NCI-H774 (cell line): ENCODE results near the gene PKIG.
"Not testable (repeated sequence)": the region's sequence is repeated elsewhere in the genome, so short reads cannot be mapped to it uniquely, and the experiment has no call there.

Source experiments
- DNase-seq: peaks from one replicate; lab custom pipeline; 2025; lab: John Stamatoyannopoulos, UW

Gene PKIG

DNA sequence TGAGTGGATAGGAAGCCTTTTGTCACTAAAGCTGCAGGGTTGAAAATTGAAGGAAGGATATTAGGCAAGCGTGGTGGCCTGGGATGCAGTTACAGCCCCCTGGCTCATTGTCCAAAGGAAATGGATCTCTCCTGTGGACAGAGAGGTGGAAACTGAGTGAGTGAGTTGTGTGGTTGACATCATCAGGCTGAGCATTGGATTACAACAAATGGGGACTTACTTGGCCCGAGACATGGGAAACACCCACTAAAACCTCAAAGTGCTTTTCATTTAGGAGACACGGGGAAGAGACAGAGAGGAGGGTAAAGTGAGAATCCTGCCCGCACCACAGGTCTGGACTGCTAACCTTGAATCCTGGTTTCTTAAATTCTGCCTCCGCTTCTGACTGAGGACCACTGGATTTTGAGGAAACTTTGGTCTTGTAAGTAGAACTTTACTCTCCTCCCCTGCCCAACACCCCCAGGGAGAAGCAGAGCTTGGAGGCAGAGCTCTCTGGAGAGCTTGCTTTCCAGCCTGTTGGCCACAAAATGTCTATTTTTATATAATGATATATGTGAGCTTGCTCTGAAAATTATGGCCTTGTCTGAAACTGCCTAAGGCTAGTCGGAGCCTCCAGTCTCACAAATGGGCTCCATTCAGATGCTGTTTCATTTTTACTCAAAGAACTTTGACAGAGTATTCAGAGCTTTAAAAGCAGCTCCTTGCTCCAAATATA lies at the start of gene PKIG:
Gene PKIG, plus strand, starts transcription at position 269 of the 715 bp plus-strand sequence. CDS start 31,978 bp downstream, outside the sequence.
- DNase-seq, result no peak

DNA sequence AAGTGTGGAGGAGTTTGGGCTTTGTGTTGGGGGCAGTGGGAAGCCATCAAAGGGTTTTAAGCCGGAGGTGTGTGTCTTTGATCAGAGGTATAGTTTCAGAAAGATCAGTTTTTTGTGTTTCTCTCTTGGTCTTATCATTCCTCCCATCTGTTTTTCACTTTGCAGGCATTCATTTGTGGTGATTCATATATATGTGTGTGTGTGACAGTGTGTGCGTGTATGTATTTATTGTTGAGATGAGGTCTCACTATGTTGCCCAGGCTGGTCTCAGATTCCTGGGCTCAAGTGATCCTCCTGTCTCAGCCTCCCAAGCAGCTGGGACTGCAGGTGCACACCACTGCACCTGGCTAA lies 49.4 kb upstream of the PKIG start:
- no peak for DNase-seq

DNA sequence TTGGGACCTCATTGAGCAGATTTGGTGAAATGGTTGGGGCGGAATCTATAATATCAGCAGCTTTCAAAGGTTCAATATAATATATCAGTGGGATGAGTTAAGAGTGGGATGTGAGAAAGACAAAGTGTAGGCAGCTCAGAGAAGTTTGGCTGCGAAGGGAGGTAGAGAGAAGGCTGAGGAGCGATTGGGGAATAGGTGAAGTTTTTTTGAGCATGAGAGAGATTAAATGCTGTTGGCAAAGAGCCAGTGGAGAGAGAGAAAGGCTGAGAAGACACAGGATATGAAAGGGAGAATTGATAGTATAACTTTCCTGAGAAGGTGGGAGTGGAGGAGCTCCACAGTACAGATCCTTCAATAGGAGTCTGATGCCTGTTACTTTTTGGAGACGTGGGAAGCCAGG lies 48.5 kb upstream of the PKIG start:
- no peak for DNase-seq

DNA sequence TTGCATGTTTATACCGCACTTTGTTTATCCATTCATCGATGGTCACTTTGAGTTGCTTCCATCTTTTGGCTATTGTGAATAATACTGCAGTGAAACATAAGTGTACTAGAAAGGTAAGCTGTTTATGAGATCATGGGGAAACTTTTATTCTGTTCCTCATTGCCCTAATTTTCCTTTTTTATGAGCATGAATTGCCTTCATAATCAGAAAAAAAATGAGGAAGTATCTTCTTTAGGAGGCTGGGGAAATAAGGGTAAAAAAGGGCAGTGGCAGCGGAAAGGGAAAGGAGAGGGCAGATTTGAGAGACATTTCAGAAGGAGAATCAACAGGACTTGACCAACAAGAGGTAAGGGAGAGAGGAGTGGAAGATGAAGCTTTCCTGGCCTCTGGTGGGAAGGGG lies 46.2 kb upstream of the PKIG start:
- no peak for DNase-seq

DNA sequence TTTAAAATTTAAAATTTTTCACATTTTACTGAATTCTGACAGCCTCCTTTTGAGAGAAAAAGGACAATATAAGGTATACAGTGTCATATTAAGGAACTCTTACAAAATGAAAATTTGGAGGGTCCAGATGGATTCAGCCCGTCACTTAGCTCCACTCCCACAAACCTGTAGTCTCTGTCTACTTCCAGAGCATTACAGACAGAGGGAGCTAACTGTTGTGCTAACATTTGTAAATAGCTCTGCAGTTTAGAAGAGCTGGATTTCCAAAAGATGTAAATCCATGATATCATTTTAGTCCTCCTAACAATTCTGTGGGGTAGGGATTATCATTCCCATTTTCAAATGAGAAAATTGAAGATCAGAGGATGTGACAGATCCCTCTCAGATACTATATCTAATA lies 44.4 kb upstream of the PKIG start:
- no peak for DNase-seq

DNA sequence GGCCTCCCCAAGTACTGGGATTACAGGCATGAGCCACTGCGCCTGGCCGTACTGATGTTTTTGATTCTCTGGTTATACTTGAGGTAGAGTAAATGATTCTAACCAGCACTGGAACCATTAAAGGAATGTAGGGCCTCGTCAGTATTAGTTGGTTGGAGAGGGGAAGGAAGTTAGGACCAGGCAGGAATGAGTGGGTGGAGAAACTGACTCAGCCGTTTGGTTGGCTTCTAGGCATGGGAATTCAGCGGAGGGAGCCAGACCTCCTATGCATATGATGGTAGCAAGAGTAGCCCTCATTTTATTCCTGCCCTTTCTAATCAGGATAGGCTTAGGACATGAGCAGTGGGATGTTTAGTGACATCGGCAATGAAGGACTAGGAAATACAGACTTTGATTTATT lies 41.5 kb upstream of the PKIG start:
- DNase-seq, result no peak

DNA sequence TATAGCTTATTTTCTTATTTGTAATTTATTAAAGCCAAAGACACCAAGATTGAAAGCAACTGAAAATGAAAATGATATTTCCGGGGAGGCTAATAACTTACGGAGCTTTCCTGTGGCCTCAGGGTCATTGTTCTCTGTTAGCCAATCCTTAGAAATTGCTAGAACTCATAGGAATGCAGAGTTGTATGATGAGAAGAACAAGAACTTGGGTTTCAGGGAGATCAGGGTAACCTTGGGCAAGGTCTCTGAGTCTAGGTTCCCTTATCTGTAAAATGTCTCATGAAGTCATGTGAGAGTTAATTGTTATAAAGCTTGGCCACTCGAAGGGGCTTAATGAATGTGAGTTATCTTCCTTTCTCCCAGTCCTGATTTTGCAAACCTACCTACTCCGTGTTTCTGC lies 40.4 kb upstream of the PKIG start:
- no peak for DNase-seq

DNA sequence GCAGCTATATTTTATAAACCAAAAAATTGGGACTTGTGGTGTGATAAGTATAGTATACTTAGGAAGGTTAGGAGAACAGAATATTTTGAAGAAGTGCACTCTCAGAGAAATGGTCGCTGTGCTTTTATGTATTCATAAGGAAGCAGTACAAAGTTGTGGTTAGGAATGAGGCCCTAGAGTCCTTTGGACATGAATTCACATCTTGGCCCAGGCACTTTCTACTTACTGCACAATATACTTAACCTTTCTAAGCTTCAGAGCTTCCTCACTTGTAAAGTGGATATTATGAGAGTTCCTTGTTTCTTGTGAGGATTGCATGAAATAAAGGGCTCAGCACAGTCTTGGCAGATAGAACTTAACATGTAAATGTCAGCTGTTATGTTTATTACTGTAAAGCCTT lies 39.5 kb upstream of the PKIG start:
- no peak for DNase-seq

DNA sequence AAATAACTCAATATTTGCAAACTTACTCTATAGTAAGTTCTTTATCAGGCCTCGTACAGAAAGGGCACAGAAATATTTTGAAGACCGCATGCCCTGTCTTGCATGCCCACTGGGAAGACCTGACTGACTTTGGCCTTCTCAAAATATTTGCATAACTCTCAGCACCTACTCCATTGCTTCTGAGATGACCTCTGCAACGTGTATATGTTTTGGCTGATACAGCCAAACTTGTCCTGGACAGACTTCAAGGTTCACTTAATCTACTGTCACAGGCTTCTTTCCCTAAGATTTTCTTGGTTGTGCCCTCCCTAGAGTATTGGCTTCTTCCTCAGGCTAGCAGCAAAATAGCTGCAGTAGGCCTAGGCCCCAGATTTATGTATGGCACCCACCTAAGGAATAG lies 39.0 kb upstream of the PKIG start:
- DNase-seq, result no peak

DNA sequence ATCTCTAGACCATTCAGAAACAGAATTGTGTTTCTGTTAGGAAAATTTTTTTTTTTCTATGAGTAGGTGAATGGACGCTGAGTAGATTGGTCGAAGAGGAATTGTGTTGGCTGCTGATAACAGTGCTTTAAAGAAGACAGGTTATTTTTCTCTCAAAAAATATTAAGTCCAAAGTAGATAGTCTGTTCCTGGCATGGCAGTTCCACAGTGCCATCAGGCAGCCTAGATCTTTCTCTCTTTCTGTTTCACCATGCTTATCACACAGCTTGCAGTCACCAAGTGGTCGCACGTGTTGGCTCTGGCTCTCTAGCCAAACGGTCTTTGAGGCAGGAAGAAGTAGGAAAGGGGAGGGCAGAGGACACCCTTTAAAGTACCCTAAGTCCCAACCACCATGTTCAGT lies 38.1 kb upstream of the PKIG start:
- DNase-seq, result no peak

DNA sequence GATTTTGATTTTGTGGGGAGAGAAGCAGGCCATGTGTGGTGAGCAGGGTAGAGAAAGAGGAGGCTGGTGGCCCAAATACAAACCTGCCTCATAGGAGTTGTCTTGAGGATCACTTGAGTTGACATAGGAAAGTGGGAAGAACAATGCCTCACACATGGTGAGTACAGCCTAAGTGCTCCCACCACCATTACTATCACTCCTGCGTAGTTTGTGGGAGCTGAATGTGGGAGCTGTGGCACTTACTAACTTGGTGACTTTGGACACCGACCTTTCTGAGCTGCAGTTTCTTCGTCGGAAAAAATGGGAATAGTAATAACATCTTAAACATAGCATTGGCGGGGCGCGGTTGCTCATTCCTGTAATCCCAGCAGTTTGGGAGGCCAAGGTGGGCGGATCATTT lies 35.0 kb upstream of the PKIG start:
- DNase-seq, result no peak

DNA sequence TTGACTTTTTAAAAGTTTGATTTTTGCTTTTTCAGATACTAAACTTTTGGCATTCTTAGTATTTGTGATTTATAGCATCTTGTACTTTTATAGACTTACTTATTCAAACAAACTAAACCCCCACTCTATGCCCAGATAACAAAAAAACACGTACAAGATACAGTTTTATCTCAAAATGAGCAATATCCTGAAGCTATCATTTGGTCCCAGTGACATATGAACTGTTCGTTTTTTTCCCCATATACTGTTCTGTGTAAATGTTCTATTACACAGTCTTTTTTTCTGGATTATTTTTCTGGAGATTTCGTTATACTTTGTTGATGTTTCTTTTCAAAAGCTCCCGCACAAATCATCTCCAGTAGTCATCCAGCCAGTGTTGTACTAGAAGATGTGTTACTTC lies 33.3 kb upstream of the PKIG start:
- no peak for DNase-seq

DNA sequence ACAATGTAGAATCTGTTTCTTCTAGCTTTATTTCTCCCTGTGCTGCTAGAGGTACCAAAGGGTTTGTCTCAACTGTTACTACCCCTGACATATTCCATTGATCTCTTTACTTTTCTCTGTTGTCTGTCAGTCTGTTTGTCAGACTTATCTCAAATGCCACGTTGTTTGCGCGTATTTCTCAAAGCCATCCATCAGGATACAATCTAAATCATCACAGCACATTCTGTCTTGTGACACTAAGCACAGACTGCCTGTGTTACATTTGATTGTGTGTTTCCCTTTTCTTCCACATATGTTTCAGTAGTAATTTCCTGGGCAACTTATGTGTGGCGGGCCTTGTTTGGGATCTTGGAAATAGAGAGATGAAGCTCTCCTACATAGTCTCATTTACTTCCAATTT lies 30.3 kb upstream of the PKIG start:
- DNase-seq, result no peak

DNA sequence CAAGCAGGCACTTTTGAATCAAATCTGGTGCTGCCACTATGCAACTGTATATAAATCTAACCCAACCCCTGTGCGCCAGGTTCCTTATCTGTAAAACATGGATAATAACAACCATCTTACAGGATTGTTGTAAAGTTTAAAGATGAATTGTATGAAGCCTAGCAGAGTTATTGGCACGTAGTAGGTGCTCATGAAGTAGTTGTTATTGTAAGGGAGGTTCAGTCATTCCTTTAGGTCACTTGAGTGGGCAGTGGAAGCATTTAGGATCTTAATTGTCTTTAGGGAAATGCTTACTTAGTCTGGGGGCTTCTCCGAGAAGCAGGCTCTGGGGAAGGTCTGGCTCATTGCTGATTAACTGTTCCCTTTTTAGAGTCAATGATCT lies 29.8 kb upstream of the PKIG start:
- no peak for DNase-seq

DNA sequence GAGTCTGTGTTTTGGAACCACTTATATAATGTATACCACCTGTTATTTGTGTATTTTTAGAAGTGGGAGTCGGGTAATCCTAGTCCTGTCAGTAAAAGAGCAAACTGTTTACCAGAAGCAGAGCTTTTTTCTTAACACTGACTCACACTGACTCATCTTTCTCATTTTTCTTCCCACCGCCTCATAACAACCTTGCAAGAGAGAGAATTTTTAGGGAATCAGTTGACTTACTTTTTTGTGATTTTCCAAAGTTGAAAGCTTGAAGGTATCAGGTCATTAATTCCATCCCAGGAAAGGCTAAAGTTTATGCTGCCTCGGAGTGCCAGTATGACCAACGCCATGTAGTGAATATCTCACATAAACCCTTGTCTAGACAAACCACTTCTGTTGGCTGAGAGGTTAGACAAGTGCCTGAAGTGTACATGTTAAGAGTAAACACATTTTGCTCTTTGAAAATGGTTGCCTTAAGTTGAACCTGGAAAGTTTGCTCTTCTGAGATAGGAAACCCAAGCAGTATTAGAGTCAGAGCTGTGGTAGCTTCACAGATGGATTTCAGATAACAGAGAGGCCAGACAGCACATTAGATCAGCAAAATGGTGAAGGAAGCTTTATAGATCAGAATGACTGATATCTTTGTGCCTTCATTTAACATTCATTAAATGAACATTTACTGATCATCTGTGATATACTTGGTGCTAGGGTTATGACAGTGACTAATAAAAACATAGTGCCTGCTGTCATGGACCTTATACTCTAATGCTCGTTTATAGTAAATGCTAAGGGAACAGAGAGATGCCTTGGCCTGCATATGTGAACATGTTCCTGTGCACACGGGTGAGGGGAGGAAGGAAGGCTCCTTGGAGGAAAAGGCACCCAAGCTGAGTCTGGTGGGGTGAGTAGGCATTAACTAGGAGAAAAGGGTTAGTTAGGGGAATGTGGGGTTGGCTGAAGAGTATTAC lies 29.1 kb upstream of the PKIG start:
- DNase-seq, result peak; percentile 47

DNA sequence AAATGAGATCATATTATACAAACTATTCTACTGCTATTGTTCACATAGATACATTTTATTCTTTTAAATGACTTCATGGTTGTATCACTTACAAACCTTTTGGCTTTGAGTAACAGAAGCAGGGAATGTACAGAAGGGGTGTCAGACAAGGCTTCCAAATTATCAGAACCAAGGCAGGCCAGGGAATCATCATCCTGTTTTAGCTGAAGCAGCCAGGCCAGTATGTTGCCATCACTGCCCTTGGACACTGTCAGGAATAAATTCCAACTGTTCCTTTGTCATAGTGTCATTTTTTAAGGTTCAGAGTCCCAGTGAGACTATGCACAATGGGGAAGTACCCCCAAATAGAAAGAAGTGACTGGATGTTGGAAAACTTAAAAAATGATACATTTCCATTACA lies 23.1 kb upstream of the PKIG start:
- DNase-seq, result no peak

DNA sequence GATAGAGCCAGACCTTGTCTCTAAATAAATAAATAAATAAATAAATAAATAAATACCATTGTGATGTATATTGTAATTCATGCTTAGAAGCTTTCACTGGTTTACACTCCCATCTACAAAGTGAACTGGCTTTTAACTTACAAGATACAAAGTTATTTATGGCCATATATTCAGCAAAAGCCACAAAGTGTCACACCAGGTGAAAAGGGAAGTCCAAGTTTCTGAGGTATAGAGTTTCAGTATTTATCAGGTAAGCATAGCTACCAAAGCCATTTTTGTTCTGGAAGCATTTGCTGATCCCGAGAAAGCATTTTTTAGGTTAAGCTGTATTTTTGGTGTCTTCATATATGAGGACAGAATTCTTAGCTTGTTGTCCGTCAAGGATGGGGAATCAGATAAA lies 22.1 kb upstream of the PKIG start:
- DNase-seq, result no peak

DNA sequence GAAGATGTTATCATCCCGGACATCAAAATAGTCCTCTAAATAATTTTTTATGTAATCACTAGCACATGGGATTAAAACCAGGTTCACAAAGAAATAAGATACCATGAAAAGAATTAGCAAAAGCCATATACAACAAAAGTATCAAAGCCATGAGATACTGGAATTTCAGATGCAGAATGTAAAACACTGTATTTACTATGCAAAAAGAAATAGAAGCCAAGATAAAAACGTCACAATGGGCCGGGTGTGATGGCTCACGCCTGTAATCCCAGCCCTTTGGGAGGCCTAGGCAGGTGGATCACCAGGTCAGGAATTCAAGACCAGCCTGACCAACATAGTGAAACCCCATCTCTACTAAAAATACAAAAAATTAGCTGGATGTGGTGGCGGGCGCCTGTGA lies 21.6 kb upstream of the PKIG start:
- not testable (repeated sequence) for DNase-seq

DNA sequence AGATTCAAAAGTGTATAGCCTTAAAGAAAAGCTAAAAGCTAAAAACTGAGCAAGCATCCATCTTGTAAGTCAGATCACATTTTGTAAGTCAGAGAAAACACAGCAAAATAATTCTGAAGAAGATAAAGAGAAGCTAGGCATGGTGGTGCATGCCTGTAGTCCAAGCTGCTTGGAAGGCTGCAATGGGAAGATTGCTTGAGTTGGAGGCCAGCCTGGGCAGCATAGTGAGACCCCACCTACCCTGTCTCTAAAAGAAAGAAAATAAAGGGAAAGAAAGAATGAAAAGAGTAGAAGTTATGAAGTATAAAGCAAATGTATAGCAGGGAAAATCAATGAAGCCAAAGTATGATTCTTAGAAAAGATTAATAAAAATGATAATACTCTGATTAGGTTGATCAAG lies 20.5 kb upstream of the PKIG start:
- DNase-seq, result no peak

DNA sequence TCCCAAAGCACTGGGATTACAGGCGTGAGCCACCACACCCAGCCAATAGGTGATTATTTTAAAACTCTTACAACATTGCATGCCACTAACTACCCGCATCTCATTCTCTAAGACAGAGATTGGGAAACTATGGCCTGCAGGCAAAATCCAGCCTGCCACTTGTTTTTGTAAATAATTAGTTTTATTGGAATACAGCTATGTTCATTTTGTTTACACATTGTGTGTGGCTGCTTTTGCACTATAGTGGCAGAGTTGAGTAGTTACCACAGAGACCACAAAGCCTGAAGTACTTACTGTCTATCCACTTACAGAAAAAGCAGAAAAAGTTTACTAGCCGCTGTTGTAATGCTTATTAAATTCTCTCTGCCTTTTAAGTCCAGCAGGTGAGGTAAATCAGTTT lies 16.4 kb upstream of the PKIG start:
- DNase-seq, result no peak

DNA sequence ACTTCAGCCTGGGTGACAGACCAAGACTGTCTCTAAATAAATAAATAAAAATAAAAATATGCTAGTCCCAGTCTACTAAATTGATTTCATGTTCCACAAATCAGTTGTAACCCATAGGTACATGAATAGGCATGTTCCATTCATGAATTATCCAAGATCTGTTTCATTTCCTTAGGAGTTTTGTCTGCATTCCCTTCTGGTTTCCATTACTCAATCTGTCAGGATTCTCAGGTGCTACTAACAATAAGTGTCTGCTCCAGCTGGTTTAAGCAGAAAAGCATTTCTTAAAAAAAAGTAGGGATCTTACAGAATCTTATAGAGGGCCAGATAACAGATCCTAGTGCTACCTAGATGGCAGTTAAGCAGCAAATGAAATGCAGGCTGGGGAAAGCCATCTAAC lies 15.6 kb upstream of the PKIG start:
- DNase-seq, result no peak

DNA sequence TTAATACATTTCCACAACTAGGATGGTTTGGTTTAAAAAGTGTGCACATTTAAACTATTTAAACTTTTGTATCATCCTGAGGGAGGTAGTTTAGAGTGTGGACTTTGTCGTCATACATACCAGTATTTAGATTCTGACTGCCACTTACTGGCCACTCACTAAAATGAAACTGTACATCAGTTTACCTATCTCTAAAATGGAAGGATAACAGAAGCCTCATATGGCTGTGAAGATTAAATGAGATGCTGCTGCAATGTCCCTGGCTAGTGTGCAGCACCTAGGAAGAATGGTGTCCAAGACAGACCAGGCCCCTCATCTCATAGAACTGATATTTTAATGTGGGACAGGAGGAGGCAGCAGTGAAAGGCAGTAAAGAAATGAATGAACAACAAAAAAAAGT lies 12.0 kb upstream of the PKIG start:
- no peak for DNase-seq

DNA sequence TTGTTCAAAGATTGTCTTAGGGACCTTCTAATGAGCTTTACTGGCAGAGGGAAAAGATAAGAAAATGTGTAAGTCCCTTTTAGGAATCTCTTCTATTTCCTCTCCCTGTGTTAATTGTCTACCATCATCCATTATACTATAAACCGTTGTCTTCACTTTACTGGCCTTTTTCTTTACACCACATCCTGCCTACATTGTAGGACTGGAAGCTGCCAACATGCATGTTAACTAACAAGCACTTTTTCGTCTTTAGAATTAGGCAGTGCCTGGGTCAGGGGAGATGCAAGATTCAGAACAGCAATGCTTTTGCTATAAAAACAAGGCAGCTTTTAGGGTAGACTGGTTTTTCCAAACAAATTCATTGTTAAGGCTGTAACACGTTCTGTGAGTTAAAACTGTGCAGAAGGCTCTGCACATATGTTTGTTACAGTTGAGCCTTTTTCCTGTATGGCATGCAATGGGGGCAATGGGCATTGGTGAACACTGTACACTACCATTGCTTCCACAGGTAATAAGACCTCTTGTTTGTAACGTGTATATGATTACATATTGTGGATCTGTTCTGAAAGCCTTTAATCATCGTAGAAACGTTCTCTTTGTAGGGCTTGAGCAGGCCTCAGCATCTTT lies 10.9 kb upstream of the PKIG start:
- DNase-seq, result no peak
